HG02981 (cell line): ENCODE results near the gene PSTPIP2.
A peak's percentile ranks its signal among the peaks of the same experiment; 100 is the strongest.
"Not testable (repeated sequence)": the region's sequence is repeated elsewhere in the genome, so short reads cannot be mapped to it uniquely, and the experiment has no call there.

Source experiments
- ATAC-seq: cut with Tn5 transposase; IDR thresholded peaks from one replicate; pipeline ENCODE4 v1.9.1; 2021; ENCODE audit warnings: mild to moderate bottlenecking, moderate library complexity; ENCODE audit not compliant: unreplicated experiment

The PSTPIP2 gene

DNA sequence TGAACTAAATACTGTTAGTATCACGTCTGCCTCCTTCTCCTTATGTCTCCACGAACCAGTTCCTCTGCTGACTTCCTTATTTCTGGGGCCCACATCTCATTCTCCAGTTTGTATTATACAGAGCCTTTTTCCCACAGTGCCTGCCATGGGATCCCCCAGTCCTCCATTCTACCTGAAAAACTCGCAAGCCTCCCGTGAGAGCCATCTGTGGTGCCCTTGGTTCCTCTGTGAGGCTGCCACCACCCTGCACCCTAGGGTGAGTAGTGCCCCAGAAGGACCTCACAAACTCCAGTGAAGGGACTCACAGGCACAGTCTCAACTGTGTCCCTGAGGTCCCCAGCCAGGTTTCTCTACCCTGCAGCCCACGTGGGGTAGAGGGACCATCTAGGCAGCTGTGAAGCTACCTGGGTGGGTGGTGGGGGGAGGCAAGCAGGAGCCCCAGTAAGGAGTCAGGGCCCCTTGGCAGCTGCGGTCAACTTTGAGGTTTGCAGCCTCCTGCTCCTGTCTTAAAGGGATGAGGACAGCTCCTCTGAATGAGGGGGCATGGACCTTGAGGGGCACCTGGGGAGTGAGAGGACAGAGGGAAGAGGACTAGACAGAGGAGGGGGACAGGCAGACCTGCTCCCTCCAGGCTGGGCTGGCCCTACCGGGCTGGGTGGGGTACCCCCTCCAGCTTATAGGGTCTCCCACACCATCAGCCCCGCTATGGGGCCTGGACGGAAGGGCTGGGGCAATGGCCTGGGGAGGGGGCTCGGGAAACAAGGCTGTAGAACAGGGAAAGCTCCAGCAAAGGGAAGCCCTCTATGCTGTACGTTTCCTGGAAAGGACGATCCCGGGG lies 1.0 kb downstream of the PSTPIP2 start:
- ATAC-seq: peak; percentile 19

DNA sequence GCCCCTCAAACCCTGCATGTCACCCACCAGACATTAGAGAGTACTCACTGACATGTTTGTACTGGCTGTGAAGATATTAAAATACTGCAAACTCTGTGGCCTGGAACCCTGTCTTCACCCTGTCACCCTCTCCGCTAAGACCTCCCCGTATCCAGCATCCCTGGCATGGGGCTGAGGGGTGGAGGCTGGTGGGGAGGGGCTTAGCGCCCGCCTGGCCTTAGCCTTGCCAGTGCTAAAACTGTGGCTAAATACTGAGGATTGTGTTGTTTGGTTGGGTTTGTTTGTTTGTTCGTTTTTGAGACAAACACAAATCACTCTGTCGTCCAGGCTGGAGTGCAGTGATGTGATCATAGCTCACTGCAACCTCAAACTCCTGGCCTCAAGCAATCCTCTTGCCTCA lies 1.8 kb downstream of the PSTPIP2 start:
- ATAC-seq: no peak

DNA sequence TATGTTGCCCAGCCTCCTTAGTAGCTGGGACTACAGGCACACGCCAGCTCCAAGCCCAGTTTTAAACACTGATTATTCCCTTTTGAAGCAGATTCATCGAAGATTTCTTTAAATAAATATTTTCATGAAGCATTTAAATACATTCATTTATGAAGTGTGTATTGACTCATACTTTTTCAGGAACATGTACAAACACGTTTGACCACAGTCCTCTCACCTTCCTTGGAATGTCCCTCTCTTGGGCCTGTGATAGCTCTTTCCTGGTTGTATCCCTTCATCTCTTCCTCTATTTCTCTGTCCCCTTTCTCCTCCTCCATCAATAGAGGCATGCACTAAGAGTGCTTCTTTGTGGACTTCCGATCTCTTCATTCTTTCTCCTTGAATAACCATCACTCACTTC lies 2.5 kb downstream of the PSTPIP2 start:
- ATAC-seq: no peak

DNA sequence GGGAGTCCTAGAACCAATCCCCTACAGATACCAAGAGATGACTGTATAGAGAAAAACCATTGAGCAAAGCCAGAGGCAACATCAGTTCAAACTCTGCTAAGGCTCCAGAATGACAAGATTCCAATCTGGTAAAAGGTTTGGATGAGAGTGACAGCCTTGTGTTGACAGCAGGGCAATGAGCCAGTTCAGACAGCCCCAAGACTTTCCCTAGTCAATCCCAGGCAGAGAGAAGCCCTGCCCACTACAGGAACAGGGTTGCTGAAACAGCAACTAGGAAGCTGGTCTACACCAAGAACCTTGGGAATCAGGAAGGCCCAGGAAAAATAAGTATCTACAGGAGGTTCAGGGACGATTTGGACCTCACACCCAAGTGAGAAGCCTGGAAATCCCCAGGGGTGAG lies 3.3 kb downstream of the PSTPIP2 start:
- ATAC-seq: no peak

DNA sequence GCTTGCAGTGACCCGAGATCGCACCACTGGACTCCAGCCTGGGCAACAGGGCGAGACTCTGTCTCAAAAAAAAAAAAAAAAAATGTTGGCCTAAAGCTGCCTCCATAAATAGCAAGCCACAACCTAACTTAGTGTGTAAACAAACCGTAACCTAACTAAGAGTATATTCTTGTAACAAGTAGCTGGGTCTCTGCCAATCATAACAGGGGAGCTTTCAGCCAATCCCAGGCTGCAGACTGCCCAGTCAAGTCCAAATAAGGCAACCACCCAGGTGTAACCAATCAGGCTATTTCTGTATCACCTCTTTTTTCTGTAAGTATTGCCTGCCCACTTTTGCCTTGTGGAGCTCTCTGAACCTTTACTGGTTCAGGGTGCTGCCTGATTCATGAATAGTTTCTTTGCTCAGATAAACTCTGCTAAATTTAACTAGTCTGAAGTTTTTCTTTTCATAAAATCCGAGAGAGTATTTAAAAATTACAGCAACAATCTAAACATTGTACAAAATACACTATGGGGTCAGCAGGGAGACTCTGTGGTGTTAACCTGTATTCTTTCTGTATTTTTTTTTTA lies 4.5 kb downstream of the PSTPIP2 start:
- ATAC-seq: no peak

DNA sequence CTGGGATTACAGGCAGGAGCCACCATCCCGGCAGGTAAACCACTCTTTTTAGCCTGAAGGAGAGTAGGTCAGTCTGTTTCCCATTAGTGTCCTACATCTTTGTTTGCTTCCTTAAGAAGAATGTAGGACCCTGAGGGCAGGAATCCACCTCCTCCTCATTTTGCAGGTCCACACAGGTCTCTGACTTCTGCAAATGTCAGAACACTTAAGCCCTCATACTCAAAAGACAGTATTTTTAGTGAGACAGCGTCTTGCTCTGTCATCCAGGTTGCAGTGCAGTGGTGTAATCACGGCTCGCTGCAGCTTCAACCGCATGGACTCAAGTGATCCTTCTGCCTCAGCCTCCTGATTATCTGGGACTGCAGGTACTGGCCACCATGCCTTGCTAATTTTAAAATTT lies 9.3 kb downstream of the PSTPIP2 start:
- ATAC-seq: no peak

DNA sequence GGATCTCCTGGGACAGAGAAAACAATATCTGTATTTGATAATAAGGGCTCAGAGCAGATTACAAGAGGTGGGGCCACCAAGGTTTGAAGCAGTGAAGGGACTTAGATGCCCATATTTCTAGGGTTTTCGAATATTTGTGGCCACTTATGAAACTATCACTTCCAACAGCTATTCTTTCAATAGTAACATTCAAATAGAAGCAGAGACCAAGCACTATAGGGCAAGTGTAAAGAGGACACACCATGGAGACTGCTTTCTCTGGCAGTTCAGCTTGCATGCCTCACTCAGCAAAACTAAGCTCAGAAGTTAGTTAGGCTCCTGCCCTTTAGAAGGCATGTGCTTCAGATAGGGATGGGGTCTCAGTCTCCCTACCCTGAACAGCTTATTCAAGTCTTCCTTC lies 10.3 kb downstream of the PSTPIP2 start:
- ATAC-seq: no peak

DNA sequence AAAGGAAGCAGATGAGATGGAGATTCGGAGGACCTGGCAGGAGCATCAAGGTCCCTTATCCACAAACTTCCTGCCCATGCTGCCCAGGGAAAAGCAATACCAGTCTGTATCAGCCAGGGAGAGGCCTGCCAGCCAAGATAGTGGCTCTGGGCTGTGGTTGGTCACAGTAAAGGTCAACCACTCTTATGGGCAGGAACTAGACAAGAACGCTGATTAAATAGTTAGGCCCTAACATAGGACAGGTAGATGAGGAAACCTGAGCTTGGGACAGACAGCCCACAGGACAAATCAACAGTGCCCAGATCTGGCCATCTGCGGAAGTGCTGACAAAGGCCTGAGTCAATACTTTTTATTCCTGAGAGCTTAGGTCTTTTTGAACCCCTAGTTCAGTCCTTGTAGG lies 10.7 kb downstream of the PSTPIP2 start:
- no peak for ATAC-seq

DNA sequence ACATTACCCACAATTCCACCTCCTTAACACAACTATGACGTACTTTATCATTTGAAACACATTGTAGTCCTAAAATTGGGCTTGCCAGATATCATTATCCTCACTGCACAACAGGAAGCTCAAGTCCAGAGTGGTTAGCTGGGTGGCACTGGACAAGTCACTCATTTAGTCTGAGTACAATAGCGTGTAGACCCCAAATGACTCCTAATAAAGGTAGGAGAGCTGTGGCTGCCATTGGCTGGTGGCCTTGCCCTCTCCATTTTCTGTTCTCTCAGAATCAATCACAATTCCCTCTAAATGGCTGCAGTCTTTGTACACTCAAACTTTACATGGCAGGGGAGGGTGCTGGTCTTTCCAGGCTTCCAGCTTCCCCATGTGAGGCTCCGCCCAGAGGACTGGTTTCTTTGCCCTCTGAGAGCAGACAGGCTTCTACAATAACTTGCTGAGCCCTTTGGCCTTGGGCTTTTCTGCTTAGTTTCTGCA lies 11.7 kb downstream of the PSTPIP2 start:
- no peak for ATAC-seq

DNA sequence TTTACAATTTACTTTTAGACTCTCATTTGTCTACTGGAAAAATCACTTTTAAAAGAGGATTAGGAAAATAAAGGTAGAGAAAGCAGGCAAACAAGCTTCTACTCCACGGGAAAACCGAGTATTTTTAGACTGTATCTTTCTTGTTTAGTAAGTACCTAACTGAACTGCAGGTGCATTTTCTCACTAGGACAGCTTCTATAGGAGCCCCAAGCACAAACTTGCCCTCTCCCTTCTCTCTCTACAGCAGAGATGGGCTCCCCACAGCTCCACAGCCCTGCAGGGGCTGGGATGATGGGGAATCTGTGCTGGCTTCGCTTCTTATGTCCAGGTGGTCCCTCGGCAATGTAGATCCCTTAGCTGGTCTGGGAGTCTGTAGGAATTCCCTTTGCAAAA lies 16.2 kb downstream of the PSTPIP2 start:
- no peak for ATAC-seq

DNA sequence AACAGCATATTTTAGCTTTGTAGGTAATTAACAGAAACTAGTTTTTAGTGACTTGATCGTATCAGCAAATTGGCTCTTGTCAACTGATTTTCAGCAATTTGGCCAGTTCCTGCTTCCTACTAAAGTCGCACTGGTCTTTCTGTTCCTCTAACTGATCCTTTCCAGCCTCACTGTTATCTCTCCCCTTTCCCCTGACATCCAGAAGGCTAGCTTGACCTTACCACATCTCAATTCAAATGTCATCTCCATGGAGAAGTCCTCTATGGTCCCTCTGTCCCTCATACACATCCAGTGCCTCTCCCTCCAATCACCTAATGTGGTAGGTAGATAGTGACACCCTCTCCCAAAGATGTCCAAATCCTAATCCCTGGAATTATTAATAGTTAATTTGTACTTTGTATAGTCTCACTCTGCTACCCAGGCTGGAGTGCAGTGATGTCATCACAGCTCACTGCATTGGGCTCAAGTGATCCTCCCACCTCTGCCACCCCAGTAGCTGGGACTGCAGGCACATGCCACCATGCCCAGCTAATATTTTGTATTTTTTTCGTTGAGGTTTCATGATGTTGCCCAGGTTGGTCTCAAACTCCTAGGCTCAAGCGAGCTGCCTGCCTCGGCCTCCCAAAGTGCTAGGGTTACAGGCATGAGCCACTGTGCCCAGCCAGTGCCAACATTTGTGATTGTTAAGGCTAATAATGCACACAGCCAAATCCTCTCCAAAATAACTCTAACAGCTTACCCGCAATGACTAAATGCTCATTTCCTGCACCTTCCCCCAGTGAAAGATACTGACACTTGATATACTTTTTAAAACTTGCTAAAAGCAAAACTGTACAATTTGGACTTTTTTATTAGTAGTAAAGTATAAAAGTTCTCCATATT lies 16.9 kb downstream of the PSTPIP2 start:
- no peak for ATAC-seq

DNA sequence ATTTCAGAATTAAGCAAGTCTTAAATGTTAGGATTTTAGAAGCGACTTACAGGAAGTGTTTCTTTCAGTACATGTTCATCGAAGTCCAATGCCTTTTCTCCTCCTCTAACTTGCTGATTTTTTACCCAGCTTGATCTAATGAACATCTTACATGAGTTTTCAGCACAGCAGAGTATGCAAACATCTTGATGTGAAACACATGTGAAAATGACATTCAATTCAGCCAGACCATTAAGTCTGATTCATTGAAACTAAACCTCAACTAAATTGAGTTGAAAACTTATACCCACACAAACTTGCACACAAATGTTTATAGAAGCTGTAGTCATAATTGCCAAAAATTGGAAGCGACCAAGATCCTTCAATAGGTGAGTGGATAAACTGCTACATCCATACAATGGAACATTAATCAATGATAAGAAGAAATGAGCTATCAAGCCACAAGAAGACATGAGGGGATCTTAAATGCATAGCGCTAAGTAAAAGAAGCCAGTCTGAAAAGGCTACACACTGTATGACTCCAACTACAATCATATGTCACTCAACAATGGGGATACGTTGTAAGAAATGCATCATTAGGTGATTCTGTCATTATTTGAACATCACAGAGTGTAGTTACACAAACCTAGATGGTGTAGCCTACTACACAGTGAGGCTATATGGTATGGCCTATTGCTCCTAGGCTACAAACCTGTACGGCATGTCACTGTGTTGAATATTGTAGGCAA lies 18.5 kb downstream of the PSTPIP2 start:
- no peak for ATAC-seq

DNA sequence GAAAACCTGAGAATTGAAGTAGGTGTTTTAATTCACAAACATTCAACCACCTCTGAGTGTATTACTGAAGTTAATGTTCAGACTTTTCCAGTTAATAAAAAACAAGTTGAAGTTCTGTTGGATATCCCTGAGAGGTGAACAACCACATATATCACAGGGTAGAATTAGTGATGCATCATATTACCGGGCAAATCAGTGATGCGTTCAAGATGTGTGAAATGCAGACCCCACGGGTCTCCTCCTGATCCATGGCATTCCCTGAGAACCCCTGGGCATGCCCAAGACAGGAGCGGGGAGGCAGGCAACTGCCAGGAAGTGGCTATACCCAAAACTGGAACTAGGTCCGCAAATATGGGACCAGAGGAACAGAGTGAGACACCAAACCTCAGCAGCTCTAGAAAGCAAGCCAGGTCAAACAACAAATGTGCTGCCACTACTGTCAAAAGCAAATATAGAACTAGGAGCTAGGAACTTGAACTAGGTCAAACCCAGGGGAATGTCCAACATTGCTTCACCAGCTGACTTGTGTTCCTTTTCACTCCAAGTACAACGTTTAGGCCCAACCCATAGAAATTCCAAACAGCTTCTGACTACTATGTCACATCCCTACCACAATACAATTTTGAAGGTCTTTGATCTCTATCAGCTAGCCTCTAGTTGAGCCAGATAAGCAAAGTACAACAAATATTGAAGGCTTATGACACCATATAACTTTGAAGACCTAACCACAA lies 20.2 kb downstream of the PSTPIP2 start:
- ATAC-seq: no peak

DNA sequence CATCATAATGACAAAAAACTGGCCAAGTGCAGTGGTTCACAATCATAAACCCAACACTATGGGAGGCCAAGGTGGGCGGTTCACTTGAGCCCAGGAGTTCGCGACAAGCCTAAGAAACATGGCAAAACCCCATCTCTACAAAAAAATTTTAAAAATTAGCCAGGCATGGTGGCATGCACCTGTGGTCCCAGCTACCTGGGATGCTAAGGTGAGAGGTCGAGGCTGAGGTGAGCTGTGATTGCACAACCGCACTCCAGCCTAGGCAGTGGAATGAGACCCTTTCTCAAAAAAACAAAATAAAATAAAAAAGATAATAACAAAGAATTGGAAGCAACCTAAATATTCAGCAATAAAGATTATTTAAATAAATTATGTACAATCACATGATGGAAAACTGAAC lies 21.8 kb downstream of the PSTPIP2 start:
- ATAC-seq: no peak

DNA sequence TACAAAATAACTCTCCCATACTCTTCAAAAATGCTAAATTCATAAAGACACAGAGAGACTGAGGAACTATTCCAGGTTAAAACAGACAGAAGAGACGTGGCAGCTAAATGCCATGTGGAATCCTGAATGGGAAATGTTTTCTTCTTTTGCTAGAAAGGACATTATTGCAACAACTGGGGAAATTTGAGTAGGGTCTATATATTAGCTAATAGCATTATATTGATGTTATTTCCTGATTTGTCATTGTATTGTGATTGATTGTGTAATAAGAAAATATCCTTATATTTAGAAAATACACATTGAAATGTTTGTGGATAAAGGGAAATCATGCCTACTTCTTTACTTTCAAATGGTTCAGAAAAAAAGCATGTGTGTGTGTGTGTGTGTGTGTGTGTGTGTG lies 23.4 kb downstream of the PSTPIP2 start:
- no peak for ATAC-seq

DNA sequence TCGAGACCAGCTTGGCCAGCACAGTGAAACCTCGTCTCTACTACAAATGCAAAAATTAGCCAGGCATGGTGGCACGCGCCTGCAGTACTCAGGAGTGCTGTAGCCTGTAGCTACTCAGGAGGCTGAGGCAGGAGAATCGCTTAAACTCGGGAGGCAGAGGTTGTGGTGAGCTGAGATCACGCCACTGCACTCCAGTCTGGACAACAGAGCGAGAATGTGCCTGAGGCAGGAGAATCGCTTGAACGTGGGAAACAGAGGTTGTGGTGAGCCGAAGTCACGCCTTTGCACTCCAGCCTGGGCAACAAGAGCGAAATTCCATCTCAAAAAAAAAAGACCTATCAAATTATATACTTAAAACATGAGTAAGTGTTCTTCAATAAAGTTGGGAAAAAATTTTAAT lies 24.7 kb downstream of the PSTPIP2 start:
- not testable (repeated sequence) for ATAC-seq

DNA sequence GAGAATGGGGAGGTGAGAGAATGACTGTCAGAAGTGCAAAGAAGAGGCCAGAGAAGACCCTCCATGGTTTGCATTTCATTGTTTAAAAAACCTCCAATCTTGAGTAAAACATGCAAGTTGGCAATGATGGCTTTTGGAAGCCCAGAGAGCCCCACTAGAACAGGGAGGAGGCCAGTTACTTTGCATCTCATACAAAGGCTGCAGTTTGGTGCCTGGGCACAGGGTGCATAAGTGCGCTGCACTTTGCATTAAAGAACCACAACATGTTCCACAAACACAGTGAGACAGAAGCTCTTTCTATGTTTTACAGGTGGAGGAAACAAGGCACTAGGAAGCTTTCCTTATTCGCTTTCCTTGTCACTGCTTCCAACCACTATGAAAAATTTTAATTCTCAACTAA lies 25.4 kb downstream of the PSTPIP2 start:
- ATAC-seq: no peak

DNA sequence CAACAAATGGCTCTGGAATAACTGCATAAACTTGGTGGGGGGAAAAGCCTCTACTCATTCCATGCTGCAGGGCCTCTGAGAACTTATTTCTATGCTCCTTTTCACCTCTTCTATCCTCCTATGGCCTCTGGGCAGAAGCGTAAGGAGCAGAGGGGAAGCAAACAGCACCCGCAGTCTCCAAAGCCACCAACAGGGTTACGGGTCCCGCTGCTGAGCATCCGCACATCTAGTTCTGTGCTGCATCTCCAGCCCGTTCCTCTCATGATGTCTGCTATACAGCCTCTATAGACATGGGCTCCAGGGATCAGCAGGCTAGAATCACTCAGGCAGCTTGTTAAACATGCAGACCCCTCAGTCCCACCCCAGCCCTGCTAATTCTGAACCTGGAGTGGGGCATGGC lies 25.9 kb downstream of the PSTPIP2 start:
- ATAC-seq: no peak

DNA sequence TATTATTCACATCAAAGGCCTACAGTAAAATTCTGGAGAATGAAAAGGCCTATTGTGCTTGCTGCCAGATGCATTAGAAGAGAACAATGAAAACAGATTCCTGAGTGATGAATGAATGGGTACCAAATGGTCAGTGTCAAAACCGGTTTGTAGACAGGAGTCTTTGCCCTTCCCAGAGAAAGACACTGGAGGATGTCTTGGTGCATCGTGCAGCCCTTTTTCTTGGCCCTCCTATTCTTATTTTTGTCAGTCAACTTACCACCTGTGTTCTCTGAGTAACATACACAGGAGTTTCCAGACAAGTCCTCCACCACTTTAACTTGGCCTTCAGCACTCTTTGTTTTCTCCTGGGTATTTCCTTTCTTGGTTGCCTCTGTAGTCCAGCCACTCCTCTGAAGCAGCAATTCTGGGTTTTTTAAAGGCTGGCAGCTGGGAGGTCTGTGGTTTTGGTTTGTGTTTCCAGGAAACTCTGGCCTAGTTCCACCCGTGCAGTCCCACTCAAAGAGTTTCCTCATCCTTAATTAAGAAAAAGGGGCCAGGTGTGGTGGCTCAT lies 29.4 kb downstream of the PSTPIP2 start:
- ATAC-seq: no peak

DNA sequence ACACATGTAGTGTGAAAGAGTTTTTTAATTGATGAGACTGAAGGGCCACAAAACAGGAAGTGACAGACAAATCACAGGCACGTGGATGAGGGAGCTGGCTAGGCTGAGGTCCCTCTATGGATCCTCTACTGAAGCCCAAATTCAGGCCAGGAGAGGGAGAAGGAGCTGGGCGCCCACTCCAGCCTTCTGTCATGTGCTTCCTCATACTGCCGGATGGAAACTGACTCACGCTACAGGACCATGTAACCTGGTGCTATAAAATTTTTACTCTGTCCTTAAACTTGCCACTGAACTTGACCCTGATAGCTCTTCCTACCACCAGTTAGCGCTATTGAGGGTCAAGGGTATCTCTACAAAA lies 31.3 kb downstream of the PSTPIP2 start:
- no peak for ATAC-seq
